H9 (cell line): ENCODE results near the gene RNF149. TPM values are rescaled to one million over a fixed set of nuclear protein-coding genes. Genes with fewer than 3 reads are reported as not detected.
A peak's percentile ranks its signal among the peaks of the same experiment; 100 is the strongest.

ENCODE experiments used
- DNase-seq: peaks from one replicate; pipeline ENCODE4 v3.0.0-alpha.2; 2017
- H2AFZ ChIP-seq: one replicate; pipeline ENCODE4 v1.6.1; 2013; ENCODE audit warnings: mild to moderate bottlenecking, low read length, control low read depth, moderate library complexity
- H2AK5ac ChIP-seq: 2 replicates; pipeline ENCODE4 v1.6.1; 2013; ENCODE audit warnings: low read length, control low read depth, mixed read lengths; ENCODE audit not compliant: insufficient read length
- H2BK120ac ChIP-seq: one replicate; pipeline ENCODE4 v1.6.1; 2013; ENCODE audit warnings: low read depth, mild to moderate bottlenecking, low read length, control low read depth, inconsistent platforms; ENCODE audit not compliant: poor library complexity, severe bottlenecking
- H2BK12ac ChIP-seq: 2 replicates; pipeline ENCODE4 v1.6.1; 2013; ENCODE audit warnings: low read length, control low read depth, mixed read lengths, low read depth; ENCODE audit not compliant: insufficient read length
- H2BK15ac ChIP-seq: 2 replicates; pipeline ENCODE4 v1.6.1; 2013; ENCODE audit warnings: low read depth, low read length, control low read depth
- H2BK20ac ChIP-seq: one replicate; pipeline ENCODE4 v1.6.1; 2013; ENCODE audit warnings: low read depth, mild to moderate bottlenecking, low read length, control low read depth, inconsistent platforms; ENCODE audit not compliant: poor library complexity, severe bottlenecking
- H2BK5ac ChIP-seq: 2 replicates; pipeline ENCODE4 v1.6.1; 2013; ENCODE audit warnings: low read length, control low read depth, mixed read lengths; ENCODE audit not compliant: insufficient read length
- H3K14ac ChIP-seq: 2 replicates; pipeline ENCODE4 v1.6.1; 2013; ENCODE audit warnings: low read length, control low read depth; ENCODE audit not compliant: insufficient read depth
- H3K18ac ChIP-seq: 2 replicates; pipeline ENCODE4 v1.6.1; 2013; ENCODE audit warnings: low read depth, mild to moderate bottlenecking, mixed read lengths, low read length, control low read depth; ENCODE audit not compliant: insufficient read length
- H3K23ac ChIP-seq: 2 replicates; pipeline ENCODE4 v1.6.1; 2013; ENCODE audit warnings: low read length, control low read depth, mixed read lengths, low read depth; ENCODE audit not compliant: insufficient read length
- H3K23me2 ChIP-seq: 2 replicates; pipeline ENCODE4 v1.6.1; 2013; ENCODE audit warnings: low read depth, mild to moderate bottlenecking, mixed read lengths, low read length, control low read depth; ENCODE audit not compliant: insufficient read length, poor library complexity, severe bottlenecking
- H3K27ac ChIP-seq: 2 replicates; pipeline ENCODE4 v1.5.1; 2013; ENCODE audit warnings: low read length, control low read depth, mixed read lengths, low read depth; ENCODE audit not compliant: insufficient read length
- H3K27me3 ChIP-seq: 2 replicates; pipeline ENCODE4 v1.6.1; 2013; ENCODE audit warnings: low read length, control low read depth, inconsistent platforms; ENCODE audit not compliant: insufficient read depth
- H3K4ac ChIP-seq: 2 replicates; pipeline ENCODE4 v1.6.1; 2013; ENCODE audit warnings: low read depth, mild to moderate bottlenecking, control low read depth, inconsistent platforms, low read length, moderate library complexity
- H3K4me1 ChIP-seq: 2 replicates; pipeline ENCODE4 v1.6.1; 2013; ENCODE audit warnings: low read length, control low read depth, inconsistent platforms; ENCODE audit not compliant: insufficient read depth
- H3K4me2 ChIP-seq: 2 replicates; pipeline ENCODE4 v1.6.1; 2013; ENCODE audit warnings: low read length, control low read depth, mixed read lengths; ENCODE audit not compliant: insufficient read length, insufficient read depth
- H3K56ac ChIP-seq: 2 replicates; pipeline ENCODE4 v1.6.1; 2013; ENCODE audit warnings: low read depth, mild to moderate bottlenecking, mixed read lengths, low read length, control low read depth; ENCODE audit not compliant: insufficient read length
- H3K79me1 ChIP-seq: 2 replicates; pipeline ENCODE4 v1.6.1; 2013; ENCODE audit warnings: low read depth, mild to moderate bottlenecking, moderate library complexity, low read length, control low read depth, inconsistent platforms; ENCODE audit not compliant: insufficient read depth, poor library complexity, severe bottlenecking
- H3K79me2 ChIP-seq: 2 replicates; pipeline ENCODE4 v1.6.1; 2013; ENCODE audit warnings: low read length, control low read depth, inconsistent platforms; ENCODE audit not compliant: insufficient read depth
- H3K9ac ChIP-seq: 2 replicates; pipeline ENCODE4 v1.6.1; 2013; ENCODE audit warnings: low read length, control low read depth, mixed read lengths; ENCODE audit not compliant: insufficient read length; ENCODE audit errors: extremely low read depth
- H3K9me3 ChIP-seq: one replicate; pipeline ENCODE4 v1.6.1; 2013; ENCODE audit warnings: low read depth, low read length, inconsistent platforms; ENCODE audit not compliant: control insufficient read depth
- H3T11ph ChIP-seq: one replicate; pipeline ENCODE4 v1.6.1; 2013; ENCODE audit warnings: mild to moderate bottlenecking, low read length, control low read depth, inconsistent platforms
- H4K20me1 ChIP-seq: one replicate; pipeline ENCODE4 v1.6.1; 2013; ENCODE audit not compliant: control insufficient read depth, insufficient read length, insufficient read depth
- H4K5ac ChIP-seq: 2 replicates; pipeline ENCODE4 v1.6.1; 2013; ENCODE audit warnings: low read depth, mild to moderate bottlenecking, mixed read lengths, low read length, control low read depth; ENCODE audit not compliant: insufficient read length
- H4K8ac ChIP-seq: replicated peaks from 2 replicates; pipeline ENCODE4 v1.6.1; 2013; ENCODE audit warnings: low read length, control low read depth, mixed read lengths, low read depth; ENCODE audit not compliant: insufficient read length
- H4K91ac ChIP-seq: 2 replicates; pipeline ENCODE4 v1.6.1; 2013; ENCODE audit warnings: low read depth, mild to moderate bottlenecking, moderate library complexity, mixed read lengths, low read length, control low read depth; ENCODE audit not compliant: insufficient read length
- H3K27ac Mint-ChIP-seq, 3 experiments: 2 replicates in 2 of 3; 3 replicates in 1 of 3; pipeline ENCODE4 v1.8.0; 2020 to 2021; ENCODE audit warnings: mixed read lengths in 3 of 3, mild to moderate bottlenecking in 1 of 3, moderate library complexity in 1 of 3
- H3K27me3 Mint-ChIP-seq: 2 replicates; pipeline ENCODE4 v1.8.0; 2021; ENCODE audit warnings: low read depth, mild to moderate bottlenecking, moderate library complexity, mixed read lengths
- H3K36me3 Mint-ChIP-seq, 3 experiments: 2 replicates in 2 of 3; 3 replicates in 1 of 3; pipeline ENCODE4 v1.8.0; 2020 to 2021; ENCODE audit warnings: low read depth in 3 of 3, mixed read lengths in 3 of 3; ENCODE audit not compliant: insufficient read depth in 1 of 3
- H3K4me1 Mint-ChIP-seq, 2 experiments: 2 replicates each; pipeline ENCODE4 v1.8.0; 2020; ENCODE audit warnings: mixed read lengths in 2 of 2
- H3K4me3 Mint-ChIP-seq, 2 experiments: 2 replicates in 1 of 2; 3 replicates in 1 of 2; pipeline ENCODE4 v1.8.0; 2020 to 2021; ENCODE audit warnings: mild to moderate bottlenecking in 2 of 2, mixed read lengths in 2 of 2, moderate library complexity in 1 of 2
- H3K9me3 Mint-ChIP-seq, 2 experiments: 2 replicates in 1 of 2; 3 replicates in 1 of 2; pipeline ENCODE4 v1.8.0; 2020; ENCODE audit warnings: mild to moderate bottlenecking in 2 of 2, mixed read lengths in 2 of 2, moderate library complexity in 1 of 2
- CTCF ChIP-seq: fragments of 200-600 bp; sonication (generic); conservative IDR thresholded peaks from 3 replicates; pipeline ENCODE4 v1.8.0; 2021; ENCODE audit warnings: antibody characterized with exemption, mild to moderate bottlenecking
- WGBS: extraction: QIAGEN DNeasy Blood & Tissue Kit; methylation state at CpG from one replicate; pipeline ENCODE4 v1.1.7; 2013; ENCODE audit warnings: missing lambda C conversion rate, low lambda C conversion rate, mixed read lengths; ENCODE audit not compliant: insufficient read length; ENCODE audit errors: extremely low coverage; 5-methylcytosine and 5-hydroxymethylcytosine counted together
- total RNA-seq: library from RNA; stranded (reverse); gene quantifications from 2 replicates; pipeline ENCODE4 v1.2.1, GENCODE V29; 2021

RNF149 gene
- total RNA-seq, 1 experiment from 2014 or later: 18.0 TPM

- Histone ChIP-seq H3K56ac (no peak overlapping the region), H3K4ac (no peak overlapping the region), H4K5ac (no peak overlapping the region), H3K23ac (no peak overlapping the region), H3K79me2 (no peaks in the 10 kb centered on the region), H2AK5ac (no peak overlapping the region), H3K4me2 (no peak overlapping the region), H2BK120ac (no peak overlapping the region), H3K9me3 (no peaks in the 10 kb centered on the region), H4K20me1 (no peaks in the 10 kb centered on the region), H3K14ac (no peak overlapping the region), H3K18ac (no peak overlapping the region), H4K91ac (no peak overlapping the region), H3T11ph (no peak overlapping the region), H3K79me1 (no peaks in the 10 kb centered on the region), H3K27me3 (no peaks in the 10 kb centered on the region), H2BK5ac (no peak overlapping the region), H2BK20ac (no peak overlapping the region), H4K8ac (no peak overlapping the region), H2BK12ac (no peak overlapping the region), H3K23me2 (no peaks in the 10 kb centered on the region), H2BK15ac (no peak overlapping the region), H3K4me1 (peaks cover 6% of the 10 kb centered on the region; the same call in 1 of the 2 replicates), H3K9ac (no peak overlapping the region), H2AFZ (peak overlapping the region; percentile 17), H3K27ac (no peak overlapping the region)
- H3K27ac Mint-ChIP-seq: peak overlapping the region in 2 of 3 experiments; percentile 33 to 62; a peak in 4 of 7 replicates
- H3K4me1 Mint-ChIP-seq: peaks cover 46 to 53% of the 10 kb centered on the region in 2 experiments
- no peak for TF ChIP-seq CTCF
- peaks cover 2% of the 10 kb centered on the region; the same call in 1 of the 2 replicates for H3K27me3 Mint-ChIP-seq
- peaks cover 0 to 7% of the 10 kb centered on the region in 2 experiments; a peak in 2 of 5 replicates for H3K9me3 Mint-ChIP-seq
- DNase-seq: no peak
- peaks cover 0 to 8% (median 0%) of the 10 kb centered on the region in 3 experiments; a peak in 2 of 7 replicates for H3K36me3 Mint-ChIP-seq
- no CpG with 5 or more reads among the region's 1 CpG for WGBS
- no peak overlapping the region for H3K4me3 Mint-ChIP-seq
These were observed 31.6 kb upstream of the RNF149 start for GRCh38 chr2:101340141-101340551.
